Astrocyte (in vitro differentiated cells and primary cell): ENCODE data around the gene ZNRF2.

Experiments
- EZH2 ChIP-seq: IDR thresholded peaks from 2 replicates; pipeline ENCODE4 v1.6.1; 2012; ENCODE audit warnings: mild to moderate bottlenecking, low read length, inconsistent platforms; ENCODE audit not compliant: insufficient read depth
- TF ChIP-seq, protein P1 (sequence below): IDR thresholded peaks from 2 replicates; pipeline ENCODE4 v1.5.1; 2011; ENCODE audit warnings: low read depth, mild to moderate bottlenecking, inconsistent platforms, low read length, moderate library complexity; ENCODE audit not compliant: insufficient read depth

DNA sequence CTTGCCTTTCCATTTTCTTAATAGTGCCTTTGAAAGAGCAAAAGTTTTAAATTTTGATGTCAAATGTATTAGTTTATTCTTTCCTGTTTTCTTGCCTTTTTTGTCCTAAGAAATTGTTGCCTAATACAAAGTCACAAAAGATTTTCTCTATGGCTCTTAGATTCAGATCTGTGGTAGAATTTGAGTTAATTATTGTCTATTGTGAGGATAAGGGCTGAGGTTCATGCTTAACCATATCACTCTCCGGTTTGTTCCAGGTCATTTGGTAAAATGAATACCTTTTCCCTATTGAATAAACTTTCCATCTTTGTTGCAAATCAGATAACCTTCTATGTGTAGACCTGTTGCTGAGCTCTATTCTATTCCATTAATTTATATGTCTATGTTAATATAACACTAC lies 98.2 kb downstream of the ZNRF2 start:
- TF ChIP-seq EZH2, result no peak
- TF ChIP-seq, protein P1, sequence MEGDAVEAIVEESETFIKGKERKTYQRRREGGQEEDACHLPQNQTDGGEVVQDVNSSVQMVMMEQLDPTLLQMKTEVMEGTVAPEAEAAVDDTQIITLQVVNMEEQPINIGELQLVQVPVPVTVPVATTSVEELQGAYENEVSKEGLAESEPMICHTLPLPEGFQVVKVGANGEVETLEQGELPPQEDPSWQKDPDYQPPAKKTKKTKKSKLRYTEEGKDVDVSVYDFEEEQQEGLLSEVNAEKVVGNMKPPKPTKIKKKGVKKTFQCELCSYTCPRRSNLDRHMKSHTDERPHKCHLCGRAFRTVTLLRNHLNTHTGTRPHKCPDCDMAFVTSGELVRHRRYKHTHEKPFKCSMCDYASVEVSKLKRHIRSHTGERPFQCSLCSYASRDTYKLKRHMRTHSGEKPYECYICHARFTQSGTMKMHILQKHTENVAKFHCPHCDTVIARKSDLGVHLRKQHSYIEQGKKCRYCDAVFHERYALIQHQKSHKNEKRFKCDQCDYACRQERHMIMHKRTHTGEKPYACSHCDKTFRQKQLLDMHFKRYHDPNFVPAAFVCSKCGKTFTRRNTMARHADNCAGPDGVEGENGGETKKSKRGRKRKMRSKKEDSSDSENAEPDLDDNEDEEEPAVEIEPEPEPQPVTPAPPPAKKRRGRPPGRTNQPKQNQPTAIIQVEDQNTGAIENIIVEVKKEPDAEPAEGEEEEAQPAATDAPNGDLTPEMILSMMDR, result no peak
